T1000 (cell line): ENCODE data around the gene SMIM34.

Experiments used
- DNase-seq: peaks from one replicate; lab custom pipeline; 2025; ENCODE audit warnings: mixed read lengths; lab: John Stamatoyannopoulos, UW

Gene SMIM34

GRCh38 chr21:34372321-34372720 is 51.4 kb downstream of the SMIM34 start:
- no peak for DNase-seq

- DNase-seq = no peak
These were observed 54.0 kb downstream of the SMIM34 start for GRCh38 chr21:34369741-34370140.
